ENCODE data around the gene EFNA3.
A peak's percentile ranks its signal among the peaks of the same experiment; 100 is the strongest.

The EFNA3 gene

DNA sequence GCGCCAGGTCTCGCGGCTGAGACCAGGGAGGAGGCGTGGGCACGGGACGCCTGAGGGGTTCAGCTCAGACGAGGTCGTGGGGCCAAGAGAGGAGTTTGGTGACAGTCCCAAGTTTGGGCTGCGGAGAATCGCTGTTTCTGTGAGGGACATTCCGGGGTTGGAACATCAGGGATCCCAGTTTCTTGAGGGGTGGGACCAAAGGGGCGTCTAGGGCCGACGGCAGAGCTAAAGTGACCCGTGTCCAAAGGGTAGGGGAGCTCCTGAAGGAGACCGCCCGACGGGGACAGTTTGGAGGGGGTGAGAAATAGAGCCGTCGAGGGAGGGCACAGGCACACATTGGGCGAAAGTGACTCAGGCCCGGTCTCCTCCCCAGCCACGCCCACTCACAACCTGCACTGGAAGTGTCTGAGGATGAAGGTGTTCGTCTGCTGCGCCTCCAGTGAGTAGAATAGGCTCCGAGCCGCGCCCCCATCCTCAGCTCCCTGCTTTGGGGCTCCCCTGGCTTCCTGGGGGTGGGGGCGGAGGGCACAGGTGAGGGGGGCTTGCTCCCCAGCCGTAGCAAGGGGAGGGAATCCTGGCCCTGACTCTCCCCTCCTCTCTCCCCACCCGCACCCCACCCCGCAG is 7.0 kb downstream of the EFNA3 start:
- DNase-seq: no peak

DNA sequence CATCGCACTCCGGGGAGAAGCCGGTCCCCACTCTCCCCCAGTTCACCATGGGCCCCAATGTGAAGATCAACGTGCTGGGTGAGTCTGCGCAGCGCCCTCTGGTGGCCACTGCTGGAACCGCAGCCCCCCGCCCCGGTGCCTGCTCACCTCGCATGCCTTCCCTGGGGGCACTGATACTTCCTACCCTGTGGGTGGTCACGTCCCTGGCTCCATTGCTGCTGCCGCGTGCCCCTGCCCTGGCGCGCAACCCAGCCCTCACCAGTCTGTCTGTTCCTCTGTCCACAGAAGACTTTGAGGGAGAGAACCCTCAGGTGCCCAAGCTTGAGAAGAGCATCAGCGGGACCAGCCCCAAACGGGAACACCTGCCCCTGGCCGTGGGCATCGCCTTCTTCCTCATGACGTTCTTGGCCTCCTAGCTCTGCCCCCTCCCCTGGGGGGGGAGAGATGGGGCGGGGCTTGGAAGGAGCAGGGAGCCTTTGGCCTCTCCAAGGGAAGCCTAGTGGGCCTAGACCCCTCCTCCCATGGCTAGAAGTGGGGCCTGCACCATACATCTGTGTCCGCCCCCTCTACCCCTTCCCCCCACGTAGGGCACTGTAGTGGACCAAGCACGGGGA is 7.6 kb downstream of the EFNA3 start:
- peak; percentile 55 for DNase-seq

DNA sequence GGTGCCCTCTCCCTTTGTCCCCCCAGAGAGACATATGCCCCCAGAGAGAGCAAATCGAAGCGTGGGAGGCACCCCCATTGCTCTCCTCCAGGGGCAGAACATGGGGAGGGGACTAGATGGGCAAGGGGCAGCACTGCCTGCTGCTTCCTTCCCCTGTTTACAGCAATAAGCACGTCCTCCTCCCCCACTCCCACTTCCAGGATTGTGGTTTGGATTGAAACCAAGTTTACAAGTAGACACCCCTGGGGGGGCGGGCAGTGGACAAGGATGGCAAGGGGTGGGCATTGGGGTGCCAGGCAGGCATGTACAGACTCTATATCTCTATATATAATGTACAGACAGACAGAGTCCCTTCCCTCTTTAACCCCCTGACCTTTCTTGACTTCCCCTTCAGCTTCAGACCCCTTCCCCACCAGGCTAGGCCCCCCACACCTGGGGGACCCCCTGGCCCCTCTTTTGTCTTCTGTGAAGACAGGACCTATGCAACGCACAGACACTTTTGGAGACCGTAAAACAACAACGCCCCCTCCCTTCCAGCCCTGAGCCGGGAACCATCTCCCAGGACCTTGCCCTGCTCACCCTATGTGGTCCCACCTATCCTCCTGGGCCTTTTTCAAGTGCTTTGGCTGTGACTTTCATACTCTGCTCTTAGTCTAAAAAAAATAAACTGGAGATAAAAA is 8.4 kb downstream of the EFNA3 start:
- DNase-seq: no peak

DNA sequence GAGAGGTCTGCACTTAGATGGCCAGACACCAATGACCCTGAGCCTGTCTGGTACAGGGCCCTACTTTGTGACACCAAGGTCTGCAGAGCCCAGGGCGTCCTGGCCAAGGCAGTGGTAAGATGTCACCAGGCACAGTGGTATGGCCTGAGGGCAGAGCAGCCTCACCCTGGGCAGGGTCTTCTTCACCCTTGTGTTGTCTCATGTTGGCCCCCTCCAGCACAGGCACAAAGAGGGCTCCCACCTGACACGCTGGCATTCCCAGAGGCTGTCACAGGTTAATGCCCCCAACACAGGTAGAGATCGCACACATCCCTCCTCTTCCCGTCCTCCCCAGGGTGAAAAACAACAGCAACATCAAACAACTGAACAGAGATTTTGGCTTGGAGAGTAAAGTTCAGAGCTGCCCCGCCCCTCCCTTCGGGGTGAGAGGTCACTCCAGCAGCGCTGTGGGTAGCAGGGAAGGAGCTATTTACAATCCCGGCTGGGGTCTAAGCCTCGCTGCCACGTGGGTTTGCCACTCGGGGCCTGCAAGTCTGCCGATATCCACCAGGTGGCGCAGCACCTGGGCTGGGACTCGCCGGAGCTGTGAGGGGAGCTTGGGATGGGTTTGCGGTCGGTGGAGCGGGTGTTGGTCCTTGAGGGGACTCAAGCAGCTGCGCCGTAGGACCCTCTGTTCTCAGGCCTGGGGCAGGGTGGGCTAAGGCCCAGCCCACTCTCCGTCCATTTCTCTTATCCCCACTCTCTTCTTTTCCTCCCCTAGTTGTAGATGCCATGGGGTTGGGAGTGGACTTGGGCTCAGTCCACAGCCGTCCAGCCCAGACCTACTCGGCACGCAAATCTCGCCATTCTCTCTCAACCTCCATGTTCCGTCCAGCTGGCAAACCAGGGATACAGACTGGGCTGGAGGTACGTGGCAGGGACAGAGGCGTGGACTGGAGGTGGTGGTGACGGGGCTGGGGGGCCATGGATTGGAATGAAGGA is 12.7 kb downstream of the EFNA3 start:
- DNase-seq: peak; percentile 68

DNA sequence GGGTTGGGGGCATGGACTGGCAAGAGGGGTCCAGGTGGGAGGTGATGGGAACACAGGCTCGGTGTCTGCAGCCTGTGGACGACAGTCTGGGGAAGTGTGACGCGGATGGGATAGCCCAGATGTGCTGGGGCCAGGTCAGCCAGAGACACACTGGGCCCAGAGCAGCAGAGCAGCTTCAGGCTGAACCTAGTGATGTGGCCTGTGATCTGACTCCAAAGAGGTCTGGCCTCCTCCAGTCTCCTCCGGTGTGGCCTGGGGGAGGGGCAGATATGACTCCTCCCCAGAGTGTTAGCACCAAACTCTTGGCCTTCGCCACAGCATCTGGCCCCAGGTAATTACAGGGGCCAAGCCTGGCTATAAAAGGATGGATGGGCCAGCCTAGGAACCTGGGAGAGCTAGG is 13.5 kb downstream of the EFNA3 start:
- DNase-seq: no peak

DNA sequence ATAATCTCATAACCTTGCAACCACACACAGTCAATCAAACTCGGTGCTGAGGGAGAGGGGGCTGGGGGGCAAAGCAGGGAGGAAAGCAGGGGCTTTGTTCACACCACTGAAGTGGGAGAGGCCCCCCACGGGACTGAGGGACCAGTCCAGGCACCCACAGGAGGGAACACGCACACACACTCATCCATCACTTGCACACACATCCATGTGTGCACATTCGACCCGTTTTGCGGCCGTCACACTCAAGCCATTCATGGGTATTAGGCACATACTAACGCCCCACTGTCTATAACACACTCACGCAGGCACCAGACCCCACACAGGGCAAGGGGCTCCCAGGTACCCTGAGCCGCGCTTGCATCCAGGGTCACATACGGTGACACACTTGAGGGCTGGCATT is 14.0 kb downstream of the EFNA3 start:
- no peak for DNase-seq

DNA sequence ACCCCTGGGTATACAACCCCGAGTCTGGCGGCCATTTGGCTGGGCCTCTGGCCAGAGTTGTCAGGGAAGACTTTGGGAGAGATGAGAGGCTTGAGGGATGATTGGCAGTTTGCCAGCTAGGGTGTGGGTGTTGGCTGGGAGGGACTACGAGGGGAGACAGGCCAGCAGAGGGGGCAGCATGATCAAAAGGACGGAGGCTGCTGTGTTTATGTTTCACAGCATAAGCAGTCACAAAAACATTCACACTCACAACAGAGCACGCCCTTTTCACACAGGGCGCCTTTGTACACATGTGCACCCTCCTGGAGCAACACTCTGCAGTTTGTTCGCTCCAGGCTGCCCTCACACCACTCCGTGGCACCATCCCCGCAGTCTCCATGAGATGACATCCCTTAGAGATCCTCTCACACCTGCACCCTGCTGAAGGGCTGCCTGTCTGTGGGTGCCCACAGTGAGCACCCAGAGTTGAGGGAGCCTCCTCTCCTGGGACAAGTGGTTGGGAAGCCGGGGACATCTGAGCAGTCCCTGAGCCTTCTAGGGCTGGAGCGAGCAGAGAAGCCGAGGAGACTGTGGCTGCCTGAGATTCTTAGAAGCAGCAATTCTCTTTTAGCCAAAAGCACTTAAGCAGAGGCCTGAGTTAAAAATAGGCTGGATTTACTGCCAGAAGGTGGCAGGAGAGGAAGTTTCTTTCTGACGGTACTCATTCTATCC is 15.4 kb downstream of the EFNA3 start:
- peak; percentile 39 for DNase-seq

DNA sequence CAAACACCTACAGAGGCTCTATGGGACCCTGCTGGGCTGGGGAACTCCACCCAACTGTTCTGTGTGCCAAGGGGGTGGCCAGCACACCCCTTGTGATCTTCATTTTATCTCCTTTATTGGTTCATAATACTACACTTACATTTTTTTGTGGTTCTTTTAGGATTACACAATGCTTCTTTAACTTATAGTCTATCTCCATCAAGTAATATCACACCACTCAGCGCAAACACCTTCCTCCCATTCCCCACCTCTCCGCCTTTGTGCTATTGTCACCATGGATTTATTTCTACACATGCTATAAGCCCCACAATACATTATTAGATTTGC is 15.9 kb downstream of the EFNA3 start:
- DNase-seq: no peak

DNA sequence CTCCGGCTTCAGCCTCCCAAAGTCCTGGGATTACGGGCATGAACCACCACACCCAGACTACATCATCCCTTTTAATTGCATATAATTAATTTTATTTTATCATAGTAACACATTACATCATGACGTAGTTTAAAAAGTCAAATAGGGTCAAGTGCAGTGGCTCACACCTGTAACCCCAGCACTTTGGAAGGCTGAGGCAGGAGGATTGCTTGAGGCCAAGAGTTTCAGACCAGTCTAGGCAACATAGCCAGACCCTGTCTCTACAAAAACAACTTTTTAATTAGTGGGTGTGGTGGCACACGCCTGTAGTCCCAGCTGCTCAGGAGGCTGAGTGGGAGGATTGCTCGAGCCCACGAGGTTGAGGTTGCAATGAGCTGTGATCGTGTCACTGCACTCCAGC is 20.7 kb downstream of the EFNA3 start:
- no peak for DNase-seq

DNA sequence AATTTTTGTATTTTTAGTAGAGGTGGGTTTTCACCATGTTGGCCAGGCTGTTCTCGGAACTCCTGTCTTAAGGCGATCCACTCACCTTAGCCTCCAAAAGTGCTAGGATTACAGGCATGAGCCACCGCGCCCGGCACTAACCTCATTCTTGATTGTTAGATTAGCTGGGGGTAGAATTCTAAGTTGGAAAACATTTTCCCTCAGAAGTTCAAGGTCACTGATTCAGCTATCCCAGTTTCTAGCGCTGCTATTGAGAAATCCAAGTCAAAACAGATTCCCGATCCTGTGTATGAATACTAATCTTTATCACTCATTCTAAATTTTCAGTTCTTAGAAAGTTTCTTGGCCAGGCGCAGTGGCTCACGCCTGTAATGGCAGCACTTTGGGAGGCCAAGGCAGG is 24.7 kb downstream of the EFNA3 start:
- no peak for DNase-seq

DNA sequence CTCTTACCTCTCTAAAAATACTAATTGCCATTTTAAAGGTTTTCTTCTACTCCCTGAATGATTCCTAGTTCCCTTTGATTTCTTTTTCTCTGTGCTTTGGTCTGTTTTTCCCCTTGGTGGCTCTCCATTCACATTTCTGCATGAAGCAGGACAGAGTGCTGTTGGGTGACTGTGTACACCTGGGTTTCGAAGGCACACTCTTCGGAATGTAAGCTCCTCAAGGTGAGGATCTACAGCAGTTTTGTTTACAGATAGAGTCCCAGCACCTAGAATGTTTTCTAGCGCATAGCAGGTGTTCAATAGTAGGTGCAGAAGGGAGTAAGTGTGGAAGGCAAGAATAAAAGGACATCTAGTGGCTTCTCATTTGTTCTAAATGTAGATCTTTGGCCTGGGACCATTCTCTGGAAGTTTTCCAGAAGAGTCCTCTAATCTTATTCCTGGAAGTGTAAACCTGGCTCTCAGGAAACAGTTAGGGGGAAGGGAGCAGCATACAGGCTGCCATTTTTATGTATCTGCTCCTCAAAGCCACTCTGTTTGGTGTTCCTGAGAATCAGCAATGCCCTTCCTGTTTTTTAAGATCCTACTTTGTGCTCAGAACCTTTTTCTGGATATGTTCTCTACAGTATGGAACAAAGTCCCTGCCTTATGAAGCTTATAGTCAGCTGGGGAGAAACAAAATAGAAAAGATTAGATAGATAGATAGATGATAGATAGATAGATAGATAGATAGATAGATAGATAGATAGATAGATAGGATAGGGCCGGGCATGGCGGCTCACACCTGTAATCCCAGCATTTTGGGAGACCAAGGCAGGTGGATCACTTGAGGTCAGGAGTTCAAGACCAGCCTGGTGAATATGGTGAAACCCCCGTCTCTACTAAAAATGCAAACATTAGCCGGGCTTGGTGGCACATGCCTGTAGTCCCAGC is 26.2 kb downstream of the EFNA3 start:
- DNase-seq: no peak

DNA sequence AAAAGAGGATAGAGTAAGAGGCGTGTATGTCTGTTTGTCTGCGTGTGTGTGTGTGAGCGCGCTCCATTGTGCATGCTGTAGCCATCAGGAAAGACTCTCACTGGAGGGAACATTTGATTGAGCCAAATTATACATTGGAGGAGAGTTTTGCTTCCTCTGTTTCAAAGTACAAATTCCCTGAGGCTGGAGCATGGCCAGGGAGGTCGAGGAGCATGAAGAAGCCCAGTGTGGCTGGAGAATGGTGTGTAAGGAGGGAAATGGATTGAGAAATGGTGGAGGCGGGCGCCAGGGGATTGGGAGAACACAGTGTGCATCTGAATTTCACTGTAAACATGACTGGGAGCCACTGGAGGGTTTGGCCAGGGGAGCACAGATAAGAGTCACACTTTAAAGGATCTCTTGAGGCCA is 27.0 kb downstream of the EFNA3 start:
- DNase-seq: no peak

DNA sequence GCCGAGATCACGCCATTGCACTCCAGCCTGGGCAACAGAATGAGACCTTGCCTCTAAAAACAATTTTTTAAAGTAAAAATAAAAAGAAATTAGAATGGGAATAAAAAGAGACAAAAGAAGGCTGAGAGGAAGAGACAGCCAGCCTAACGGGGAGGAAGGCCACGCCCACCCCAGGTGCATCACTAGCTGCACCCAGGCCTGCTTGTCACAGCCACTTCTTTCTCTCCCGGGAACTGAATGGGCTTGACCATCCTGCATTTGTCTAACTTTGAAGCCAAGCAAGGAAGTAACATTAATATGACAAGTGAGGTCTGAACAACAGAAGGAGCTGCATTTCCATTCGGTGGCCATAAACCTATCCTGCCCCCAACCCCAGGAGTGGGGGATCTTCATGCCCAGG is 28.2 kb downstream of the EFNA3 start:
- no peak for DNase-seq

DNA sequence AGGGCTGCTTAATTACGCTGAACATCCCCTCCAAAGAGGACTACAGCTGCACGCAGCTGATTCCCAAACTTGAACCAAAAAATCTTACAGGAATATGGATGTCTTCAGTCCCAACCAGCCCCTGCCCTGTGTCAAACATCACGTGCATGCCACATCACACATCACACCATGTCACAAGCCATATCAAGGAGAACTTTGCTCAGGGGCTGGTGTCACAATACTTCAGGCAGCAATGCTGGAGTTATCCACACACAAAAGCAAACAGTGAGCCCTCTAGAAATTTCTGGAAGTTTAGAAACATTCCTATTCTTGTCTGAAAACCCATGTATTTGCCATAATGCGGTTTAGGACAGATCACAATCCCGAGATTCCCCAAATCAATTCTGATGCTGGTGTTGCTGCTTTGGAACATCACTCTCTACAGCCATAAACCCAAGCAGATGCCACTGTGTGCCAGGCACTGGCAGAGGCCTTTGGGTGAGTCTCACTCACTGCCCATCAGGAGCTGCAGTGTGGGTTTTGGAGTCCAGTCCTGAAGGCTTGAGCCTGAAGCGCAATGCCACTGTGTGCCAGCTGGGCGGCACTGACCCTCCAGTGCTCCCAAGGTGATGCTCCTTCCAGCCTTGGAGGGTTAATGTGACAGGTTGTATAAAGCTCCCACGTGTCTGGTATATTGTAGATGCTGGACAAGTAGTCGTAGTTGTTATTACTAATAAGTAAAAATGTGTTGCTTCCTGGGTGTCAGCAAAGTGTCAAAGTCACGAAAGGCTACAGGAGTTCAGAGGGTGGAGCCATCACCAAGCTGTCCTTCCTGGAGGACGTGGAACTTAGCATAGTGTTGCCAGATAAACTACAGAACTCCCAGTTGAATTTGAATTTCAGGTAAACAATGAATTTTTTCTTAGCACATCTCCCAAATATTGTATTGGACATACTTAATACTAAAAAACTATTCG is 28.9 kb downstream of the EFNA3 start:
- no peak for DNase-seq

DNA sequence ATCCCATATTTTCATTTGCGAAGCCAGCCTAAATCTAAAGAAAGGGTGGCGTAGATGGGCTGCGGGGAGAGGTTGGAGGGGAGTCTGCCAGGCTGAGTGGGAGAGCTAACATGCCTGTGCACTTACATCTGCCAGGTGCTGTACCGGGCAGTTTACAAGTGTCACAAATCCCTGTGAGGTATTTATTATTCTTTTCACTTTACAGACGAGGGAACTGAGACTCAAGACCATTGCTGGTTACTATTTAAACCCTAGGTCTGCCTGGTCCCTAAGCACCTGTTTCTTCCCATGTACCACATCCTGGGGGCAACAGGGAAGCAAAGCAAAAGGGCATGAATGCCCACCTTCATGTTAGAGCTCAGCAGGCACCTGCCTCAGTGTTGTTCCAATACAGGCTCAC is 29.7 kb downstream of the EFNA3 start:
- DNase-seq: no peak

DNA sequence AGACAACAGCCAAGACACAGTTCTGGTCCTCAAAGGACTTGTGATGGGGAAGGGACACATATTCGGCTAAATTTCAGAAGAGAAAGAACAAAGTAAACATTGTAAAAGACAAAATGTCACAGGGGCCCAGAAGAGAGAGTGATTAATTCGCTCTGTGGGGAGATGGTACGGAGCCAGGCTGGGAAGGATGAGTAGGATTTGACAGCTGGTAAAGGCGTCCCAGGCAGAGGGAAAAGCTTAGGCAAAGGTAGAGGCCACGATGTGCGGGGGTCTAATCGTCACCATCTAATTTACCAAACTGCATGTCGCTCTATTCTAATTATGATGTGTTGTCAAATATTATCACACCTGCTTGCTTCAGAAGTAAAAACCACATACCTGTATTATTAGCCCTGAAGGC is 31.7 kb downstream of the EFNA3 start:
- DNase-seq: no peak

DNA sequence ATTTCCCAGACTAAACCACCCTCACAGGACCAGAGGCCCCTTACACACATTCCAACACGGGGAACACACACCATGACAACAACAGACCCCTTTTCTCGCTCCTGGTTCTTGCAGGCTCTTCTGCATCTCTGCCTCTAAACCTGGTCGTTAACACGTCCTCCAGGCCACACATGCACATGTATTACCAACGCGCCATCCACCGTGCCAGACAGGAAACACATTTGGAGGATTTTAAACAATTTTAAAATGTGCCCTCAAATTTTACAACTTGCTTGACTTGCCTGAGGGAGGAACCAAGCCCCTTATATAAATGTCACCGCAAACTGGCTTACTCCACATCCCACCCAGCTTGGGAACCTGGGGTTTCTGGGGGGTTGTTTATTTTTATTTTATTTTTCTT is 32.2 kb downstream of the EFNA3 start:
- no peak for DNase-seq

DNA sequence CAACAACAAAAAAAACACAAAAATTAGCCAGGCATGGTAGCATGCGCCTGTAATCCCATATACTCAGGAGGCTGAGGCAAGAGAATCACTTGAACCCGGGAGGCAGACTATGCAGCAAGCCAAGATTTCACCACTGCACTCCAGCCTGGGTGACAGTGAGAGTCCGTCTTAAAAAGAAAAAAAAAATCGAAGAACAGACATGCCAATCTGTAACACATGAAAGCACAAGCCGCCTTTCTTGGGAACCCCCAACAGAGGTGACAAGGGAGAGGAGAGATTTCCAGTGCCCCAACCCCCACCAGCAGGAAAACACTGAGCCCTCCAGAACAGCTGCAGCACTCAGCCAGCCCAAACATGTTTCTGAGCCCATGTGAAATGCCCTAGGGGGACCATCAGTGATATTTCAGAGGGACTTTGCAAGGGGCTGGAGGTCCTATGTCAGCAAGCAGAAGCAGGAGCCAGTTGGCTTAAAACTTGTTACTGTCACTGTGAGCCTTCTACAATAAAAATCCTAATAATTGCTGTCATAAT is 34.9 kb downstream of the EFNA3 start:
- DNase-seq: no peak

DNA sequence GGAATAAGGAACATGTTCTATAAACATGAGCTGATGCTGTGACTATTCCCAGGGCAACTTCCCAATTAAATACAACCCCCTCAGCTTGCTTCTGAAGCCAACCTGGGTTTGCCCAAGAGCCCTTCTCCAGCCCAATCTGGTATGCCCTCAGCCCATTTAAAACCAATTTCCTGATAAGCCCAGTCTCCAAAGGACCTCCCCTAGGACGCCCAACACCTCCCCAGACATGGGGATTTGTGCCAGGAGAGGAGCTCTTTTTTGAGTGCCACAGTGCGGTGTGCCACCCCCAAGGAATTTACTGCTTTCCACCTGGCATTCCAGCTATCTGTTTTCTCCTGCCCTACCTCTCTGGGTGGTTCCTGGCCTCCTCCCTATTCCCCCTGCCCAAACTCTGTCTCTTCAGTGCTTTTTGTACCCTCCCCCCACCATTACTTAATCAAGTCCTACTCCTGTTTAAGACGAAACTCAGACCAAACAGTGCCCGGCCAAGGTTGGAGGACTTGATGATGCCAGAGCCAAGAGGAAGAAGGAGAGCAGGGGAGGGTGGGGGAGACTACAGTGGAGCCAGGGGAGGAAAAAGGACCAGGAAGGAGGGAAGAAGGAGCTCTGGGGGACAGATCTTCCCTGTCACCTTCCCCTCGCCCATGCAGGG is 37.6 kb downstream of the EFNA3 start:
- DNase-seq: no peak

DNA sequence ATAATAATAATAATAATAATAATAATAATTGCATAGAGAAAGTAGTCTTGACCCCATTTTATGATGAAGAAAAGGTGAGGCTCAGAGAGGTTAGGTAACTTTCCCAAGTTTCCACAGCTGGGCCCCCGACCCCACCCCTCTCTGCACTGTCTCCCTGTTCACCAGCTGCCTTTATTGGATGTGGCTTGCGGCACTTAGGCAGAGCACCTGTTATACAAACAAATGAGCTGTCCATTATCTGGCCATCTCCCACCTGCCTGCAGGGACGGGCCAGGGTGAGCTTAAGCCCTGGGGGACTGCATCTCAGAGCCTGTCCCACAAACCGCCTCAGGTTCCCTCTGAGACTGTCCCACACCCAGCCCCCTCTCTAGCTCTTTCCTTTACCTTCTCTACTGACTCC is 39.0 kb downstream of the EFNA3 start:
- DNase-seq: no peak
